HG02973 (cell line): Measurements from ENCODE around the gene EVC.

Experiments
- ATAC-seq: cut with Tn5 transposase; IDR thresholded peaks from one replicate; pipeline ENCODE4 v1.9.1; 2021; ENCODE audit warnings: moderate library complexity; ENCODE audit not compliant: unreplicated experiment

The EVC gene

DNA sequence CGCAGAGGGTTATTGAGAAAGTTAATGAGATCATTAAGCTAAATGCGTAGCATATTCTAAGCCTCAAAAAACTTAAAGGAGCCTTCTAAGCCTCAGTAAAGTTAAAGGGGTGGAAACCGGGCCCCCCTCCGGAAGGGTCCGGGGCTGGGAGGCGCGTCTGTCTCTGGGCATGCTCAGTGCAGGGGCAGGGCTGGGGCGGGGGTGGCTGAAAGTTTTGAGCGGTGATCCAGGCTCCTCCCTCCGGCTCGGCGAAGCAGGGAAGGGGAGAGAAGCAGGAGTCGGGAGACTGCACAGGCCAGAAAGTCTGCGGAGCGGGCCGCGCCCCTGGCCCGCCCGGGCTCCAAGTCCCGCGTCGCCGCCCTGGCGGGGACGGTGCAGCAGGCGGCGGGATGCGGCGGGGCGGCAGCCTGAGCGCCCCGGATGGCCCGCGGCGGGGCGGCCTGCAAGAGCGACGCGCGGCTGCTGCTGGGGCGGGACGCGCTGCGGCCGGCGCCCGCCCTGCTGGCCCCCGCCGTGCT, at the start of gene EVC:
EVC (plus strand) TSS at position 241 of the 518 bp plus-strand sequence; CDS start at position 421, 180 bp downstream.
- ATAC-seq, result no peak

- ATAC-seq, result no peak
Measured at GRCh38 chr4:5661237-5661636, 49.8 kb upstream of the EVC start.

- no peak for ATAC-seq
Measured at GRCh38 chr4:5662555-5662954, 48.4 kb upstream of the EVC start.

- ATAC-seq, result no peak
Measured at GRCh38 chr4:5664778-5665177, 46.2 kb upstream of the EVC start.

DNA sequence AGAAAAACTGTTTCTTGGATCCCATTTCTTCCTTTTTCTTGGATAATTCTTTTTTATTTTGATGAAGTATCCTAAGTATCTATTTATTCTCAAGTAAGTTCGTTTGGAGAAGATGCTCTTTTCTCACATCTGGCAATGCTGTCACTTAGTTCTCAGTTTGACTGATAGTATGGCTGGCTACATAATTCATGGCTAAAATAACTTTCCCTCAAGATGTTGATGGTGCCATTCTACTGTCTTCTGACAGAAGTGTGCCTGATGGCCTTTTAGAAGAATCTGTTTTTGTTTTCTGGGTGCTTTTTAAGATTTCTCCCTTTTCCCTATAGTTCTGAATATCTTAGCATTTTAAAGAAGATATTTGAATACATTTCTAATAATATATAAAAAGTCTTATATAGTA, 44.3 kb upstream of the EVC start:
- no peak for ATAC-seq

DNA sequence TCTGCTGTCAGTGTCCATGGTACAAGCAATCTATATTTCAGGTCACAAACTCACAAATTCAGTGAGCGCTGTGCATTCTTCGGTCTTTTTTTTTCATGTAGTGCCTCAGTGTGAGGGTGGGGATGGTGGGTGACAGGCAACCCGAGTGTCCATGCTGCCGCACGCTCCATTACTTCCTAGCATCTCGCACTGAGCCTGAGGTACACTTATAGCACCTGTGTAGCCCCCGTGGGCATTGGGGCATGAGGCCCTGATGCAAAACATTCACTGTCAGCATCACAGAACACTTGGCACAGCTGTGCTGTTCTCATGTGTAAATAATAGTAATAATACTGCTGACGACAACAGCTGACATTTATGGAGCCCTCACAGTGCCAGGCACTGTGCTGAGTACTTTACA, 34.2 kb upstream of the EVC start:
- no peak for ATAC-seq

DNA sequence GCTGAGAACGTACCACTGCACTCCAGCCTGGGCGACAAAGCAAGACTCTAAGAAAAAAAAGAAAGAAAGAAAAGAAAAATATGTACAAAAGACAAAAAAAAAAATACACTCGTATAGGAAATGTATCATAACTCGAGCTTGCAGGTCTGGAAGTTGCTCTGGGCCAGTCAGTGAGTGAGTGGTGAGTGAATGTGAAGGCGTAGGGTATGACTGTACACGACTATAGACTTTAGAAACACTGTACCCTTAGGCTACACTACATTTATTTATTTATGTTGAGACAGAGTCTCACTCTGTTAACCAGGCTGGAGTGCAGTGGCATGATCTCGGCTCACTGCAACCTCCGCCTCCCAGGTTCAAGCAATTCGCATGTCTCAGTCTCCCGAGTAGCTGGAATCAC, 32.0 kb upstream of the EVC start:
- no peak for ATAC-seq

DNA sequence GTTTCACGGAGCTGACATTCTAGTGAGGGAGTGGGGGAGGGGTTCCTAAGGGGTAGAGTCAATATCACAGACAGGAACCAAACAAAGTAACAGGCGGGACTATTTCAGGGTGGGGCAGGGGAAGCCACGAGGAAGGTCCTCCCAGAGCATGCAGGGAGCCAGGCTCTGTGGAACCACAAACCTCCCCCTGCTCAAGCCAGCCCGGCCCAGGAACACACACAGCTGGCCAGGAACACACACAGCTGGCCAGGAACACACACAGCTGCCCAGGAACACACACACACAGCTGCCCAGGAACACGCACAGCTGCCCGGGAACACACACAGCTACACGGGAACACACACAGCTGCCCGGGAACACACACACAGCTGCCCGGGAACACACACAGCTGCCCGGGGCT, 27.4 kb upstream of the EVC start:
- no peak for ATAC-seq

DNA sequence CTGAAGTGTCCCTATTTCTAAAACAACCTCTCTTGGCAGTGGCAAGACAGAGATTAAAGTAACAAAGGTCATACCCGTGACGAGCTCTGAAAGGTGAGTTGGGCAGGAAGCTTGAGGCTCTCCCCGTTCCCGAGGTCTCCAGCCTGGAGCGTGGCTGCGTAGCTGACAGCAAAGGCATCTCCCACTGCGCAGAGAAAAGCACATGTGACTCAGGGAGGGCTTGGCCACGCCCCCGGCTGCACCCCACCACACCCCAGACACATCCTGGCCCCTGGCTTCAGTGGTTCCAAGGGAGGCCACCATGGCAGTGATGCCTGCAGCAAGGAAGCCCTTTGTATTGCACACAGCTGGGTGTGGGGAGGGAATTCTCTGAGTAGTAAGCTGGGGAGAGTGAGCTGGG, 25.7 kb upstream of the EVC start:
- no peak for ATAC-seq

GRCh38 chr4:5686338-5686737, 24.7 kb upstream of the EVC start:
- no peak for ATAC-seq

DNA sequence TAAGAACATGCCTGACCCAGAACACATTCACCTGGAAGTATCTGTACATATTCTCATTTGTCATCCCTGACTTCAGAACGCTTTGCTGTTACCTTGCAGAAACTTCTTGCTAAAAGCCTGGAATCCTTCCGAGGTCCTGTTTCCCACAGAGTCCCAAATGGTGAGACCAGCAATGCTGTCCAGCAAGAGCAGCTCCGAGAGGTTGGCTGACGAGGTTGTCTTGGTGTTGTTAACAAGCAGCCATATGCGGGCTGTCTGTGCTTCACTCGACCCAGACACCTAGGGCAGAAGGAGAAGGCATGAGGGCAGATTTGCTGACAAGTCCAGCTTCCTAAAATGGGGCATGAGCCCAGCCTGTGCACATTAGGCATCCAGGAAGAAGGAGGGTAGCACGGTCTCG, 21.9 kb upstream of the EVC start:
- no peak for ATAC-seq

DNA sequence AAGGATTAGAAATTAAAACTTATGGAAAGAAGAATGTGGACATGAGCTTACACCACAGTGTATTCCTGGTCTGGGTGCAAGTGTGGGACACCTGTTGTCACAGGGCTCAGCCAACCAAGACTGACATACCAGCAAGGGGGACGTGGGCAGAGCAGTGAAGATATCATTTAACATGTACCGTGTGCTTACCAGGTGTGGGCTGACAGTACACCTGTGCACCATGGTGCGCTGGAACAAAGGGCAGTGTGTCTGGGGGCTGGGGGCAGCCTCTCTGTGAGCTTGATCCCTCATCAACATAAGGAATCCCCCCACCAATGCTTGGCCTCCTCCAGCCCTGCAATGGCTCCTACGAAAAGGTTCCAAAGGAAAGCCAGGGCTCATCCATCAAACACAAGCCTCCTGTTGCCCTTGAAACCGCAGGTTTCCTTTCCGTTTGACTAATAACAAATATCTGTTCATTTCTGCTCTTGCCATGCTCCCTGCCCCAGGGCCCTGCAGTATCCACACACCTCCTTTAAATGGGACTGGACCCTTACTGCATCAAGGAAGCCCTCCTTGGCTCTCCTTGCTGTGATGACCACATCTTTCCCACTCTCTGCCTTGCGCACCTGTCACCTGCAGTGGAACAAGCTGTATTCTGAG, 19.4 kb upstream of the EVC start:
- ATAC-seq, result no peak

GRCh38 chr4:5693871-5694270, 17.1 kb upstream of the EVC start:
- ATAC-seq, result no peak

GRCh38 chr4:5696341-5696740, 14.7 kb upstream of the EVC start:
- ATAC-seq, result no peak

DNA sequence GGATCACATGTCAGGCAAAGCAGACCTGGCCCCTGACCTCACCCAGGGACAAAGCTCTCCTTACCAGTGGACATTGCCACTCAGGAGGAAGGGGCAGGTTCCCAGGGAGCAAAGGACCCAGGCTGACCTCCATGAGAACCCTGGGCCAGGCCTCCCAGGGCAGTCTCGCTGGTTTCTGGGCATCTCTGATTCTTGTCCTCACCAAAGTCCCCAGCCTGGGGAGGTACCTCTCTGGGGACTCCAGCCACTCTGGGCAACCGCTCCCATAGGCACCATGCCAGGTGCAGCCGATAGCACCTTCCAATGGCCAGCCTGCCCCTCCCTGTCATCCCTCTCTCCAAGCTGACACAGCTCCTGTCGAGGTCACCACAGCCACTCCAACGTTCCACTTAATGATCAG, 10.5 kb upstream of the EVC start:
- ATAC-seq, result no peak

DNA sequence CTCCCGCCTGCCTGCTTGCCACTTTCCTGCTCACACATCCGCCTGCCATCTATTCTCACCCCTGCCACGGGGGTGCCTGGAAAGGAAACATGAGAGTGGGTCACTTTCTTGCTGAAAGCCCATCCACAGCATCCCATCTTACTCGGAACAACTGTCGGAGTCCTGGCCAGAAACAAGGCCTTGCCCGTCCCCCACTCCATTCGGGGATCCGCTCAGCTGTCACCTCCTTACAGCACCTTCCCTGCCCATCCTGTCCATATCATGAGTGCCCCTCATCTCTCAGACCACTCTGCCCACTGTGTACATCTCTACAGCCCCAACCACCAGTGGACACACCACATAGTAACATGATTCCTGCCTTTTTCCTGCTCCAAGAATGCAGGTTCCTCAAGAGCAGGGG, 9.0 kb upstream of the EVC start:
- ATAC-seq, result no peak

DNA sequence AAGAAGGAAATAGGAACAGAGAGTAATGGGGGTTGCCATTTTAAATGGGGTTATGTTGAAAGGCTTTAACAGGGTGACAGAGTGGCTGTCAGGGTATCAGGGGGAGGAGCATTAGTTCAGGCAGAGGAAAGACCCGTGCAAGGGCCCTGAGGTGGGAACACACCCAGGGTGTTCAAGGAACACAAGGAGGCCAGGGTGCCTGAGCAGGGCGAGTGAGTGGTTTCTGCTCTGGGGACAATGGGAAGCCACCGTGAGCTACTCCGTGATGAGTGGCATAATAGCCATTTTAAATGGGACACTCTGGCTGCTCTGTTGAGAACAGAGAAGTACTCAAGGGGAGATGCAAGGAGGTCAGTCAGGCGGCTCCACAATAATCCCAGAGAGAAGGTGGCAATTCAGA, 7.2 kb upstream of the EVC start:
- no peak for ATAC-seq

GRCh38 chr4:5704276-5704675, 6.7 kb upstream of the EVC start:
- ATAC-seq, result no peak

- ATAC-seq, result no peak
Measured at GRCh38 chr4:5705647-5706320, 5.2 kb upstream of the EVC start.

- no peak for ATAC-seq
Measured at GRCh38 chr4:5706486-5707290, 4.3 kb upstream of the EVC start.

- no peak for ATAC-seq
Measured at GRCh38 chr4:5707366-5707765, 3.6 kb upstream of the EVC start.
